GM19023 (cell line): Measurements from ENCODE around the gene ATP10A.
"Not testable (repeated sequence)": the region's sequence is repeated elsewhere in the genome, so short reads cannot be mapped to it uniquely, and the experiment has no call there.

Experiments
- ATAC-seq: cut with Tn5 transposase; IDR thresholded peaks from one replicate; pipeline ENCODE4 v1.9.1; 2021; ENCODE audit warnings: mild to moderate bottlenecking, moderate library complexity; ENCODE audit not compliant: unreplicated experiment

Gene ATP10A

GRCh38 chr15:25667829-25668228 lies 195.3 kb downstream of the ATP10A start:
- no peak for ATAC-seq

GRCh38 chr15:25665913-25666312 lies 197.2 kb downstream of the ATP10A start:
- no peak for ATAC-seq

- ATAC-seq, result no peak
Measured at GRCh38 chr15:25664761-25665160, 198.4 kb downstream of the ATP10A start.

GRCh38 chr15:25663515-25663914 lies 199.6 kb downstream of the ATP10A start:
- ATAC-seq, result no peak

- no peak for ATAC-seq
Measured at GRCh38 chr15:25661898-25662297, 201.2 kb downstream of the ATP10A start.

GRCh38 chr15:25659251-25659650 lies 203.9 kb downstream of the ATP10A start:
- no peak for ATAC-seq

- ATAC-seq, result no peak
Measured at GRCh38 chr15:25658560-25658959, 204.6 kb downstream of the ATP10A start.

- no peak for ATAC-seq
Measured at GRCh38 chr15:25655207-25655948, 207.7 kb downstream of the ATP10A start.

- no peak for ATAC-seq
Measured at GRCh38 chr15:25653371-25653770, 209.8 kb downstream of the ATP10A start.

GRCh38 chr15:25652704-25653103 lies 210.4 kb downstream of the ATP10A start:
- no peak for ATAC-seq

GRCh38 chr15:25649390-25649789 lies 213.7 kb downstream of the ATP10A start:
- no peak for ATAC-seq

GRCh38 chr15:25643120-25643519 lies 220.0 kb downstream of the ATP10A start:
- no peak for ATAC-seq

- no peak for ATAC-seq
Measured at GRCh38 chr15:25641762-25642161, 221.4 kb downstream of the ATP10A start.

GRCh38 chr15:25641361-25641760 lies 221.8 kb downstream of the ATP10A start:
- ATAC-seq, result no peak

GRCh38 chr15:25640959-25641358 lies 222.2 kb downstream of the ATP10A start:
- ATAC-seq, result not testable (repeated sequence)

GRCh38 chr15:25640381-25640780 lies 222.7 kb downstream of the ATP10A start:
- ATAC-seq, result no peak

GRCh38 chr15:25636486-25636885 lies 226.6 kb downstream of the ATP10A start:
- ATAC-seq, result not testable (repeated sequence)

GRCh38 chr15:25635191-25635590 lies 227.9 kb downstream of the ATP10A start:
- ATAC-seq, result no peak

- ATAC-seq, result no peak
Measured at GRCh38 chr15:25633862-25634261, 229.3 kb downstream of the ATP10A start.

GRCh38 chr15:25631971-25632370 lies 231.2 kb downstream of the ATP10A start:
- ATAC-seq, result no peak
